IPS-15b (cell line): ENCODE data around the gene DUSP15.
"Not testable (repeated sequence)": the region's sequence is repeated elsewhere in the genome, so short reads cannot be mapped to it uniquely, and the experiment has no call there.

ENCODE experiments used
- H3K27me3 ChIP-seq: one replicate; pipeline ENCODE4 v1.6.1; 2013; ENCODE audit warnings: low read length; ENCODE audit not compliant: control insufficient read depth, insufficient read depth
- H3K36me3 ChIP-seq: one replicate; pipeline ENCODE4 v1.6.1; 2013; ENCODE audit warnings: low read length; ENCODE audit not compliant: control insufficient read depth, insufficient read depth
- H3K4me1 ChIP-seq: one replicate; pipeline ENCODE4 v1.6.1; 2013; ENCODE audit warnings: mild to moderate bottlenecking, low read length; ENCODE audit not compliant: control insufficient read depth, insufficient read depth
- H3K4me3 ChIP-seq: one replicate; pipeline ENCODE4 v1.5.1; 2013; ENCODE audit warnings: low read depth, low read length
- H3K9ac ChIP-seq: one replicate; pipeline ENCODE4 v1.6.1; 2013; ENCODE audit warnings: low read depth, mild to moderate bottlenecking, low read length
- H3K9me3 ChIP-seq: one replicate; pipeline ENCODE4 v1.6.1; 2013; ENCODE audit warnings: mild to moderate bottlenecking, low read length; ENCODE audit not compliant: control insufficient read depth, insufficient read depth

The DUSP15 gene

GRCh38 chr20:31820228-31820627, 50.1 kb downstream of the DUSP15 start:
- no peaks in the 10 kb centered on the region for H3K27me3 ChIP-seq
- no peaks in the 10 kb centered on the region for H3K9me3 ChIP-seq
- H3K9ac ChIP-seq: no peak overlapping the region
- H3K4me1 ChIP-seq: peaks cover 7% of the 10 kb centered on the region
- no peaks in the 10 kb centered on the region for H3K36me3 ChIP-seq
- no peak overlapping the region for H3K4me3 ChIP-seq

GRCh38 chr20:31819083-31819784, 51.1 kb downstream of the DUSP15 start, which contains the start of gene MYLK2:
Gene MYLK2, plus strand, starts transcription at chr20:31819356. Its CDS starts 225 bp downstream, at chr20:31819581.
- Histone ChIP-seq H3K27me3 (no peaks in the 10 kb centered on the region), H3K36me3 (no peaks in the 10 kb centered on the region), H3K4me3 (no peak within 1 kb of the TSS), H3K9me3 (no peaks in the 10 kb centered on the region), H3K4me1 (peaks cover 9% of the 10 kb centered on the region), H3K9ac (no peak within 1 kb of the TSS)

- Histone ChIP-seq H3K4me3 (no peak overlapping the region), H3K4me1 (peaks cover 9% of the 10 kb centered on the region), H3K27me3 (no peaks in the 10 kb centered on the region), H3K36me3 (no peaks in the 10 kb centered on the region), H3K9ac (no peak overlapping the region), H3K9me3 (no peaks in the 10 kb centered on the region)
These were observed 51.9 kb downstream of the DUSP15 start for GRCh38 chr20:31818376-31818908.

GRCh38 chr20:31817461-31817860, 52.9 kb downstream of the DUSP15 start:
- Histone ChIP-seq H3K4me1 (peaks cover 7% of the 10 kb centered on the region), H3K9ac (no peak overlapping the region), H3K9me3 (no peaks in the 10 kb centered on the region), H3K27me3 (no peaks in the 10 kb centered on the region), H3K36me3 (no peaks in the 10 kb centered on the region), H3K4me3 (no peak overlapping the region)

- H3K36me3 ChIP-seq: no peaks in the 10 kb centered on the region
- no peaks in the 10 kb centered on the region for H3K9me3 ChIP-seq
- no peak overlapping the region for H3K9ac ChIP-seq
- no peaks in the 10 kb centered on the region for H3K27me3 ChIP-seq
- H3K4me1 ChIP-seq: peaks cover 7% of the 10 kb centered on the region
- no peak overlapping the region for H3K4me3 ChIP-seq
These were observed 54.1 kb downstream of the DUSP15 start for GRCh38 chr20:31816221-31816620.

GRCh38 chr20:31815408-31816188, 54.7 kb downstream of the DUSP15 start:
- H3K9me3 ChIP-seq: no peaks in the 10 kb centered on the region
- peaks cover 7% of the 10 kb centered on the region for H3K4me1 ChIP-seq
- no peaks in the 10 kb centered on the region for H3K36me3 ChIP-seq
- H3K27me3 ChIP-seq: no peaks in the 10 kb centered on the region
- no peak overlapping the region for H3K4me3 ChIP-seq
- peak overlapping the region; percentile 47 for H3K9ac ChIP-seq

GRCh38 chr20:31814142-31814541, 56.2 kb downstream of the DUSP15 start:
- not testable (repeated sequence) for H3K9me3 ChIP-seq, H3K4me1 ChIP-seq, H3K4me3 ChIP-seq, H3K36me3 ChIP-seq, H3K9ac ChIP-seq, H3K27me3 ChIP-seq

GRCh38 chr20:31813611-31814010, 56.7 kb downstream of the DUSP15 start:
- no peak overlapping the region for H3K4me3 ChIP-seq
- no peaks in the 10 kb centered on the region for H3K9me3 ChIP-seq
- no peaks in the 10 kb centered on the region for H3K27me3 ChIP-seq
- H3K4me1 ChIP-seq: peaks cover 7% of the 10 kb centered on the region
- H3K9ac ChIP-seq: no peak overlapping the region
- H3K36me3 ChIP-seq: no peaks in the 10 kb centered on the region

- H3K9me3 ChIP-seq: no peaks in the 10 kb centered on the region
- no peaks in the 10 kb centered on the region for H3K36me3 ChIP-seq
- H3K27me3 ChIP-seq: no peaks in the 10 kb centered on the region
- H3K4me1 ChIP-seq: peaks cover 7% of the 10 kb centered on the region
- no peak overlapping the region for H3K4me3 ChIP-seq
- no peak overlapping the region for H3K9ac ChIP-seq
These were observed 58.3 kb downstream of the DUSP15 start for GRCh38 chr20:31811796-31812728.

- H3K36me3 ChIP-seq: no peaks in the 10 kb centered on the region
- H3K27me3 ChIP-seq: no peaks in the 10 kb centered on the region
- H3K9ac ChIP-seq: no peak overlapping the region
- no peak overlapping the region for H3K4me3 ChIP-seq
- no peaks in the 10 kb centered on the region for H3K9me3 ChIP-seq
- peaks cover 7% of the 10 kb centered on the region for H3K4me1 ChIP-seq
These were observed 59.1 kb downstream of the DUSP15 start for GRCh38 chr20:31811198-31811597.
